Natural killer cell (primary cell): Measurements from ENCODE around the gene PADI6. TPM values are rescaled to one million over a fixed set of nuclear protein-coding genes. Genes with fewer than 3 reads are reported as not detected.

Source experiments
- ATAC-seq, 3 donors: fragments of 150-1000 bp in 2 of 3; fragments of 200-7000 bp in 1 of 3; cut with Tn5 transposase; 1 replicate in 1 of 3; 2 replicates in 2 of 3; pipeline ENCODE4 v1.10.0; 2021; ENCODE audit warnings: mild to moderate bottlenecking in 2 of 3, moderate library complexity in 2 of 3
- DNase-seq, 2 donors: peaks; one replicate each; pipeline versions ENCODE4 v3.0.0 to v3.0.0-alpha.2; 2013 to 2021; ENCODE audit warnings: mixed read lengths in 1 of 2
- H3K27ac ChIP-seq: one replicate; pipeline ENCODE4 v1.5.1; 2013; ENCODE audit warnings: mild to moderate bottlenecking, low read length
- H3K27me3 ChIP-seq: one replicate; pipeline ENCODE4 v1.6.1; 2013; ENCODE audit warnings: low read length; ENCODE audit not compliant: control insufficient read depth, insufficient read depth
- H3K36me3 ChIP-seq: one replicate; pipeline ENCODE4 v1.6.1; 2013; ENCODE audit warnings: low read length; ENCODE audit not compliant: control insufficient read depth, insufficient read depth
- H3K4me1 ChIP-seq: one replicate; pipeline ENCODE4 v1.6.1; 2013; ENCODE audit warnings: low read length; ENCODE audit not compliant: control insufficient read depth, insufficient read depth
- H3K4me3 ChIP-seq: one replicate; pipeline ENCODE4 v1.5.1; 2013; ENCODE audit warnings: low read length
- H3K9me3 ChIP-seq: one replicate; pipeline ENCODE4 v1.6.1; 2013; ENCODE audit warnings: low read length; ENCODE audit not compliant: control insufficient read depth, insufficient read depth
- H3K27ac Mint-ChIP-seq, 2 donors: one replicate each; pipeline ENCODE4 v1.8.0; 2022; ENCODE audit warnings: mild to moderate bottlenecking in 2 of 2, mixed read lengths in 2 of 2, moderate library complexity in 1 of 2
- H3K27me3 Mint-ChIP-seq, 2 donors: one replicate each; pipeline ENCODE4 v1.8.0; 2022; ENCODE audit warnings: low read depth in 2 of 2, mixed read lengths in 2 of 2
- H3K36me3 Mint-ChIP-seq: one replicate; pipeline ENCODE4 v1.8.0; 2022; ENCODE audit warnings: mixed read lengths
- H3K4me1 Mint-ChIP-seq, 2 donors: one replicate each; pipeline ENCODE4 v1.8.0; 2022; ENCODE audit warnings: mixed read lengths in 2 of 2
- H3K4me3 Mint-ChIP-seq: one replicate; pipeline ENCODE4 v1.8.0; 2022; ENCODE audit warnings: mild to moderate bottlenecking, moderate library complexity, mixed read lengths
- H3K9me3 Mint-ChIP-seq, 2 donors: one replicate each; pipeline ENCODE4 v1.8.0; 2022; ENCODE audit warnings: mixed read lengths in 2 of 2
- CTCF ChIP-seq: fragments of 200-600 bp; IDR thresholded peaks from one replicate; pipeline ENCODE4 v1.8.0; 2022; ENCODE audit warnings: antibody characterized with exemption
- WGBS: methylation state at CpG from one replicate; pipeline ENCODE4 v1.1.7; 2013; ENCODE audit warnings: missing lambda C conversion rate; ENCODE audit not compliant: insufficient coverage; 5-methylcytosine and 5-hydroxymethylcytosine counted together
- intact Hi-C: fragments of 100-400 bp; cut with micrococcal nuclease; formaldehyde crosslinking; loops from one replicate; pipeline ENCODE4 v1.14.2; 2022
- total RNA-seq, 4 donors: library from RNA; stranded (reverse); fragments of 120-200 nt in 1 of 4; gene quantifications; one replicate each; pipeline versions ENCODE4 v1.2.3 to v1.2.4, GENCODE V29; 2013 to 2022

Gene PADI6
- total RNA-seq, 3 donors from 2014 or later (not counting 1 experiment from before 2014, with no cell fraction given): not detected

GRCh38 chr1:17419626-17420328, 47.8 kb downstream of the PADI6 start:
- Histone ChIP-seq H3K36me3 (peaks cover 78% of the 10 kb centered on the region), H3K4me1 (no peaks in the 10 kb centered on the region), H3K27ac (no peak overlapping the region), H3K9me3 (no peaks in the 10 kb centered on the region), H3K27me3 (no peaks in the 10 kb centered on the region), H3K4me3 (no peak overlapping the region)
- TF ChIP-seq CTCF: peak; percentile 99
- 47% methylated on average over 42 of the region's 42 CpGs for WGBS
- intact Hi-C loops: loop anchor here (1.0 to 5.0 kb wide), 2 partner anchors 21 to 58 kb away; no protein-coding TSS in a partner anchor
- Mint-ChIP-seq H3K4me1 (peaks cover 13% of the 10 kb centered on the region in 2 donors), H3K27me3 (no peaks in the 10 kb centered on the region), H3K4me3 (no peak overlapping the region), H3K36me3 (peaks cover 20% of the 10 kb centered on the region), H3K27ac (no peak overlapping the region), H3K9me3 (no peaks in the 10 kb centered on the region)
- ATAC-seq (peak; percentile 80 to 97 (median 90)), DNase-seq (peak; percentile 76 to 79)

GRCh38 chr1:17420391-17420918, 48.5 kb downstream of the PADI6 start:
- no peak overlapping the region for H3K27ac Mint-ChIP-seq
- H3K36me3 Mint-ChIP-seq: peaks cover 23% of the 10 kb centered on the region
- TF ChIP-seq CTCF: no peak
- ATAC-seq (no peak), DNase-seq (no peak)
- intact Hi-C loops: loop anchor here (1.0 to 5.0 kb wide), 2 partner anchors 20 to 57 kb away; no protein-coding TSS in a partner anchor
- no peaks in the 10 kb centered on the region for H3K27me3 Mint-ChIP-seq
- peaks cover 79% of the 10 kb centered on the region for H3K36me3 ChIP-seq
- peaks cover 13 to 18% of the 10 kb centered on the region in 2 donors for H3K4me1 Mint-ChIP-seq
- no peak overlapping the region for H3K27ac ChIP-seq
- no peaks in the 10 kb centered on the region for H3K9me3 Mint-ChIP-seq
- no peak overlapping the region for H3K4me3 ChIP-seq
- H3K4me3 Mint-ChIP-seq: no peak overlapping the region
- WGBS: 90% methylated on average over 6 of the region's 6 CpGs
- no peaks in the 10 kb centered on the region for H3K27me3 ChIP-seq
- no peaks in the 10 kb centered on the region for H3K4me1 ChIP-seq
- H3K9me3 ChIP-seq: no peaks in the 10 kb centered on the region

- Mint-ChIP-seq H3K27me3 (no peaks in the 10 kb centered on the region), H3K27ac (no peak overlapping the region), H3K4me3 (no peak overlapping the region), H3K4me1 (peaks cover 18 to 21% of the 10 kb centered on the region in 2 donors), H3K9me3 (no peaks in the 10 kb centered on the region), H3K36me3 (peaks cover 23% of the 10 kb centered on the region)
- H3K27me3 ChIP-seq: no peaks in the 10 kb centered on the region
- H3K4me3 ChIP-seq: no peak overlapping the region
- H3K4me1 ChIP-seq: no peaks in the 10 kb centered on the region
- ATAC-seq: no peak
- no peak for DNase-seq
- WGBS: 57% methylated on average over 7 of the region's 7 CpGs
- no peak overlapping the region for H3K27ac ChIP-seq
- H3K36me3 ChIP-seq: peaks cover 81% of the 10 kb centered on the region
- TF ChIP-seq CTCF: no peak
- intact Hi-C loops: loop anchor here (5.0 kb wide), 1 partner anchor 55 kb away; no protein-coding TSS in a partner anchor
- no peaks in the 10 kb centered on the region for H3K9me3 ChIP-seq
These were observed 50.5 kb downstream of the PADI6 start for GRCh38 chr1:17422461-17422860.
